ENCODE results near the gene PRKAG3. TPM values are rescaled to one million over a fixed set of nuclear protein-coding genes. Genes with fewer than 3 reads are reported as not detected.

The PRKAG3 gene
- total RNA-seq, 4 donors from 2014 or later, result not detected

- WGBS, result 69% methylated on average over 2 of the region's 2 CpGs
- intact Hi-C loops (cut with DNase I), result no loop called here
- H3K4me1 ChIP-seq, result peaks cover 0 to 27% (median 24%) of the 10 kb centered on the region in 4 donors
Measured at GRCh38 chr2:218810256-218810655, 21.3 kb downstream of the PRKAG3 start.

DNA sequence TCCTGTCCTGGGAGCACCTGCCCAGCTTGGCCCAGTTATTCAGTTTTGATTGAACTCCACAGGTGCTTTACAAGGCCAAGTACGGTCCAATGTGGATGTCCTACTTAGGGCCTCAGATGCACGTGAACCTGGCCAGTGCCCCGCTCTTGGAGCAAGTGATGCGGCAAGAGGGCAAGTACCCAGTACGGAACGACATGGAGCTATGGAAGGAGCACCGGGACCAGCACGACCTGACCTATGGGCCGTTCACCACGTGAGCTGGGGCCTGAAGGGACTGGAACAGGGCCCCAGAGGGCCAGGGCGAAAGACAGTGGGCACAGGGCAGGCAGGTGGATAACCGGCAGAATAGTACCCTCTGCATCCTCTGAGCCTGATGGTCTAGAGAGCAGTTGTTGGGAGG lies 22.1 kb downstream of the PRKAG3 start:
- H3K27me3 ChIP-seq, result no peaks in the 10 kb centered on the region
- no peak overlapping the region for H3K27ac ChIP-seq (replicated peaks in 1 of 4)
- peaks cover 8 to 27% (median 24%) of the 10 kb centered on the region in 4 donors for H3K36me3 ChIP-seq
- intact Hi-C loops (cut with DNase I), result no loop called here
- no peak overlapping the region for H3K4me3 ChIP-seq
- TF ChIP-seq POLR2AphosphoS5 (IDR thresholded peaks at IDR 0.05) (no peak), POLR2A (IDR thresholded peaks at IDR 0.05; ENCODE audit: low read depth) (no peak), EP300 (IDR thresholded peaks at IDR 0.05) (no peak), CTCF (IDR thresholded peaks at IDR 0.05) (no peak)
- peaks cover 0 to 27% (median 25%) of the 10 kb centered on the region in 4 donors for H3K4me1 ChIP-seq
- 97% methylated on average over 12 of the region's 12 CpGs for WGBS
- H3K9me3 ChIP-seq, result peaks cover 0 to 3% (median 0%) of the 10 kb centered on the region in 4 donors
- no peak for DNase-seq (ENCODE audit: extremely low spot score)

More at GRCh38 chr2:218810256-218810655, 21.3 kb downstream of the PRKAG3 start:
- TF ChIP-seq CTCF (IDR thresholded peaks at IDR 0.05) (no peak), POLR2AphosphoS5 (IDR thresholded peaks at IDR 0.05) (no peak), POLR2A (IDR thresholded peaks at IDR 0.05; ENCODE audit: low read depth) (no peak), EP300 (IDR thresholded peaks at IDR 0.05) (no peak)
- Histone ChIP-seq H3K27ac (replicated peaks in 1 of 4) (no peak overlapping the region), H3K4me3 (no peak overlapping the region), H3K27me3 (no peaks in the 10 kb centered on the region), H3K36me3 (peaks cover 8 to 34% (median 32%) of the 10 kb centered on the region in 4 donors), H3K9me3 (no peaks in the 10 kb centered on the region)
- no peak for DNase-seq (ENCODE audit: extremely low spot score)

GRCh38 chr2:218807626-218808025 lies 24.0 kb downstream of the PRKAG3 start:
- H3K9me3 ChIP-seq, result peaks cover 0 to 6% (median 0%) of the 10 kb centered on the region in 4 donors
- H3K4me3 ChIP-seq, result no peak overlapping the region
- H3K36me3 ChIP-seq, result peaks cover 5 to 8% (median 6%) of the 10 kb centered on the region in 4 donors
- H3K27me3 ChIP-seq, result no peaks in the 10 kb centered on the region
- peak; percentile 62 for DNase-seq (ENCODE audit: extremely low spot score)
- intact Hi-C loops (cut with DNase I), result no loop called here
- TF ChIP-seq CTCF (IDR thresholded peaks at IDR 0.05), result no peak
- no peak for TF ChIP-seq EP300 (IDR thresholded peaks at IDR 0.05)
- no peak for TF ChIP-seq POLR2A (IDR thresholded peaks at IDR 0.05; ENCODE audit: low read depth)
- H3K4me1 ChIP-seq, result peaks cover 0 to 27% (median 25%) of the 10 kb centered on the region in 4 donors
- 91% methylated on average over 4 of the region's 4 CpGs for WGBS
- H3K27ac ChIP-seq (replicated peaks in 1 of 4), result peak overlapping the region; percentile 68 to 76 (median 70)

- H3K27me3 ChIP-seq, result no peaks in the 10 kb centered on the region
- WGBS, result 35% methylated on average over 10 of the region's 10 CpGs
- peak overlapping the region; percentile 68 to 76 (median 70) for H3K27ac ChIP-seq (replicated peaks in 1 of 4)
- H3K4me3 ChIP-seq, result no peak overlapping the region
- peaks cover 0 to 27% (median 25%) of the 10 kb centered on the region in 4 donors for H3K4me1 ChIP-seq
- peaks cover 0 to 6% (median 0%) of the 10 kb centered on the region in 4 donors for H3K9me3 ChIP-seq
- no peaks in the 10 kb centered on the region for H3K36me3 ChIP-seq
- DNase-seq (ENCODE audit: extremely low spot score), result peak; percentile 92
- no peak for TF ChIP-seq EP300 (IDR thresholded peaks at IDR 0.05)
- peak; percentile 72 to 76 for TF ChIP-seq POLR2AphosphoS5 (IDR thresholded peaks at IDR 0.05)
- no peak for TF ChIP-seq CTCF (IDR thresholded peaks at IDR 0.05)
- no peak for TF ChIP-seq POLR2A (IDR thresholded peaks at IDR 0.05; ENCODE audit: low read depth)
- intact Hi-C loops (cut with DNase I), result no loop called here
Measured at GRCh38 chr2:218806346-218806978, 25.1 kb downstream of the PRKAG3 start.
